ENCODE data around the gene QSER1.
"Not testable (repeated sequence)": the region's sequence is repeated elsewhere in the genome, so short reads cannot be mapped to it uniquely, and the experiment has no call there.

Gene QSER1

DNA sequence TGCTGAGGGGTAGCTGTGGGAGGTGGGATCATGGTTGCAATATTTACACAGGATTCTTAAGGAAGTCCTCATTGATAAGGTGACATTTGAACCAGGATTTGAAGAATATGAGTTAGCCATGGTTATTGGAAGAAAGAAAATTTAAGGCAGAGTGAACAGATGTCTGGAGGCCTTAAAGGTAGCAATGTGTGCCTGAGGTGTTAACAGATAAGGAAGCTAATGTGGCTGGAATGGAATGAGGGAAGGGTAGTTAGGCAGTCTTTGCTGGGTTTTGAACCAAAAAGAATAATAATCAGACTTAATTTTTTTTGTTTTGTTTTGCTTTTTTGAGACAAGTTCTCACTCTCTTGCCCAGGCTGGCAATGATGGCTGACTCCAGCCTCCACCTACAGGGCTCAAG is 113.4 kb downstream of the QSER1 start:
- no peak for DNase-seq

DNA sequence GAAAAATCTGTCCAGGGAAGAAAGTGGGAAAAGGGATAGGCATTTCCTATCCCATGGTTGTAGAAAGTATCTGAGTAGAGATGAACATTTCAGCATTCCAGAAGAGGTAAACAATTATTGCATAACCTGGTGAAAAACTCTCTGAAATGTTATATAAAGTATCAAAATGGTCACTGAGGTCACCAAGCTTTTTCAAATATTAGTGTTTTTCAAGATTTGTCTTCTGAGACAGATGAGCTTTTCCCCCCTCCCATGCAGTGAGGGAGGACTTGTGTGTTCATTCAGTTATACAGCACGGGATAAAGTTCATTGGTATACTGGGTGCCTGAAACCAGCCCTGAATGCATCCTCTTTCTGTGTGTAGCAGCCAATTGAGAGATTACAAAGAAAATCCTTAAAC is 121.1 kb downstream of the QSER1 start:
- no peak for DNase-seq

- peak; percentile 81 for DNase-seq
Measured at GRCh38 chr11:33015621-33016551, 123.3 kb downstream of the QSER1 start, which contains the start of gene DEPDC7. DEPDC7 (plus strand) TSS chr11:33015878; CDS start chr11:33015956, 78 bp downstream.

- no peak for DNase-seq
Measured at GRCh38 chr11:33016654-33017053, 124.0 kb downstream of the QSER1 start.

- DNase-seq = no peak
Measured at GRCh38 chr11:33017478-33017877, 124.9 kb downstream of the QSER1 start.

GRCh38 chr11:33017965-33018364 is 125.4 kb downstream of the QSER1 start:
- no peak for DNase-seq

- no peak for DNase-seq
Measured at GRCh38 chr11:33018840-33019239, 126.2 kb downstream of the QSER1 start.

- no peak for DNase-seq
Measured at GRCh38 chr11:33021501-33021900, 128.9 kb downstream of the QSER1 start.

DNA sequence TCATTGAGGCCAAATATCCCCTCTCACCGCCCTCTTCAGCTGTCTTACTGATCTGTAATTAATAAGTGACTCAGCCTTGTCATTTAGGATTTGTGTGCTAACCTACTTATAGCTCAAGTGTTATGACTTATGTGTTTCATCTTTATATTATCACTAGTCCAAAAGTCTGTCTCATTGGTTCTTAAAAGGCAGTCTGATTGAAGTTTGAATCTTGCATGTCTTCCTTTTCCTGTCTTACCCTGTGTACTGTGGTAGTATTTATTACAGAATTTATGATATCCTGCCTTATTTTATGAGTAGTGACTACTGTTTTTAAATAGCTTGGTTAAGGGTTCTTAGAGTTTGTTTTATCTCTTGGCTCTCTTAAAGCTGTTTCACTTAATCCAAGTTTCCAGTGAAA is 129.3 kb downstream of the QSER1 start:
- DNase-seq = no peak

DNA sequence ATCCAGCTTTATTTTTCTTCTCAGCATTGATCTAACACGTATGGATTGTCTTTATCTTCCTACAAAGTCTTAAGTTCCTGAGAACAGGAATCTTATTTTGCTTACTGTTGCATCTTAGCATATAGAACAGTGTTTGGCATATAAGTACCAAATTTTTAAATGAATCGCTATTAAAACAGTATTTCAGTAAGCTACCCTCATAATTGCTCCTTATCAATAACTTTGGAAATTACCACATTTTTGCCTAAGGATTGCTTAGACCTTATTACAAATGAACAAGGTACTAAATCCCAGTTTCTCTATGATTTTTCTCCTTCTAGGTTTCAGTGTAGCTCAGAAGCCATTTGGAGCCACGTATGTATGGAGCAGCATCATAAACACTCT is 132.7 kb downstream of the QSER1 start:
- no peak for DNase-seq

- no peak for DNase-seq
Measured at GRCh38 chr11:33027233-33027632, 134.6 kb downstream of the QSER1 start.

GRCh38 chr11:33027846-33028536 is 135.4 kb downstream of the QSER1 start:
- no peak for DNase-seq

- DNase-seq = no peak
Measured at GRCh38 chr11:33028537-33028914, 135.9 kb downstream of the QSER1 start.

- not testable (repeated sequence) for DNase-seq
Measured at GRCh38 chr11:33029218-33029617, 136.6 kb downstream of the QSER1 start.

All from stimulated activated CD4-positive, alpha-beta T cell treated with anti-CD3 and anti-CD28 coated beads, Interleukin-4, amount 100 ng/mL, for 1 hour (primary cell).